HCT116 (cell line): ENCODE measurements around the gene CGN. TPM values are rescaled to one million over a fixed set of nuclear protein-coding genes. Genes with fewer than 3 reads are reported as not detected.

Experiments
- ATAC-seq: fragments of 200-7000 bp; cut with Tn5 transposase; 2 replicates; pipeline ENCODE4 v1.9.1; 2020; ENCODE audit warnings: mild to moderate bottlenecking, moderate library complexity
- BruUV-seq: library from RNA; stranded (reverse); fragments of 400-500 nt; replicated peaks from 2 replicates; lab custom pipeline; 2021; lab: Mats Ljungman, UMichigan
- CTCF ChIA-PET: fragments of 300-600 bp; sonication (Branson Sonifier 250); formaldehyde crosslinking; loops from one replicate; lab custom pipeline; 2021; ENCODE audit warnings: antibody characterized with exemption; lab: Charles Lee
- POLR2A ChIA-PET: fragments of 300-600, 350-600 bp; sonication (Branson Sonifier 250); formaldehyde crosslinking; loops from one replicate; lab custom pipeline; 2021; ENCODE audit warnings: antibody characterized with exemption; lab: Charles Lee
- RAD21 ChIA-PET, 2 experiments: fragments of 300-600 bp; sonication (Branson Sonifier 250); formaldehyde crosslinking; loops; one replicate each; lab custom pipeline; 2023; ENCODE audit warnings: low total read pairs in 2 of 2; ENCODE audit not compliant: uncharacterized antibody in 2 of 2, unreplicated experiment in 2 of 2, low non-redundant PET in 1 of 2; lab: Charles Lee
- DNase-seq: peaks from one replicate; pipeline ENCODE4 v3.0.0-alpha.2; 2010; ENCODE audit warnings: low read depth, low spot score
- H2AFZ ChIP-seq: fragments of 200-600 bp; shearing (Covaris generic), sonication (generic); 2 replicates; pipeline ENCODE4 v1.6.1; 2017; ENCODE audit warnings: low read depth, mixed run types, mixed read lengths, antibody characterized with exemption, low read length; ENCODE audit not compliant: poor library complexity, severe bottlenecking
- H3K27ac ChIP-seq: 2 replicates; pipeline ENCODE4 v1.5.1; 2012; ENCODE audit warnings: low read depth, low read length
- H3K27me3 ChIP-seq: fragments of 200-600 bp; sonication (generic); 2 replicates; pipeline ENCODE4 v1.6.1; 2016; ENCODE audit warnings: mixed run types, low read length, mixed read lengths; ENCODE audit not compliant: insufficient read depth
- H3K36me3 ChIP-seq, 2 experiments: fragments of 200-500 bp in 1 of 2; fragments of 200-600 bp in 1 of 2; sonication (Bioruptor generic) in 1 of 2; sonication (generic) in 1 of 2; 2 replicates each; pipeline versions ENCODE4 v1.5.1 to v1.6.1; 2014 to 2016; ENCODE audit warnings: low read length in 2 of 2, inconsistent platforms in 1 of 2, mixed read lengths in 1 of 2, mixed run types in 1 of 2; ENCODE audit not compliant: insufficient read depth in 2 of 2, control insufficient read depth in 1 of 2
- H3K4me1 ChIP-seq, 2 experiments: fragments of 200-600 bp in 1 of 2; sonication (generic) in 1 of 2; 2 replicates each; pipeline versions ENCODE4 v1.5.1 to v1.6.1; 2012 to 2017; ENCODE audit warnings: low read length in 2 of 2, inconsistent platforms in 1 of 2, mild to moderate bottlenecking in 1 of 2, mixed read lengths in 1 of 2, mixed run types in 1 of 2, moderate library complexity in 1 of 2; ENCODE audit not compliant: insufficient read depth in 2 of 2, control insufficient read depth in 1 of 2
- H3K4me2 ChIP-seq: fragments of 200-600 bp; sonication (generic); 2 replicates; pipeline ENCODE4 v1.6.1; 2017; ENCODE audit warnings: mixed run types, low read length, mixed read lengths
- H3K4me3 ChIP-seq, 2 experiments: fragments of 200-600 bp in 1 of 2; sonication (generic) in 1 of 2; replicated peaks in 1 of 2; 2 replicates each; pipeline ENCODE4 v1.5.1; 2011 to 2016; ENCODE audit warnings: low read length in 2 of 2, control low read depth in 1 of 2, low read depth in 1 of 2, mild to moderate bottlenecking in 1 of 2, mixed read lengths in 1 of 2, mixed run types in 1 of 2
- H3K79me2 ChIP-seq: fragments of 200-600 bp; sonication (generic); 2 replicates; pipeline ENCODE4 v1.6.1; 2017; ENCODE audit warnings: mild to moderate bottlenecking, mixed run types, low read length, moderate library complexity, mixed read lengths; ENCODE audit not compliant: insufficient read depth
- H3K9ac ChIP-seq: fragments of 200-600 bp; sonication (generic); 2 replicates; pipeline ENCODE4 v1.6.1; 2016; ENCODE audit warnings: low read length, mixed read lengths
- H3K9me2 ChIP-seq: fragments of 200-600 bp; sonication (generic), shearing (Covaris generic); 2 replicates; pipeline ENCODE4 v1.6.1; 2017; ENCODE audit warnings: mixed run types, mild to moderate bottlenecking, moderate library complexity; ENCODE audit not compliant: insufficient read depth
- H3K9me3 ChIP-seq, 2 experiments: fragments of 200-500 bp in 1 of 2; fragments of 200-600 bp in 1 of 2; sonication (Bioruptor generic) in 1 of 2; sonication (generic) in 1 of 2; 2 replicates each; pipeline ENCODE4 v1.6.1; 2014 to 2017; ENCODE audit warnings: low read length in 2 of 2, mixed read lengths in 2 of 2, inconsistent platforms in 1 of 2, low read depth in 1 of 2, mild to moderate bottlenecking in 1 of 2, mixed run types in 1 of 2, moderate library complexity in 1 of 2; ENCODE audit not compliant: control insufficient read depth in 1 of 2, insufficient read depth in 1 of 2
- H4K20me1 ChIP-seq: fragments of 200-600 bp; sonication (generic), shearing (Covaris generic); 2 replicates; pipeline ENCODE4 v1.6.1; 2017; ENCODE audit warnings: mixed run types, mild to moderate bottlenecking, moderate library complexity; ENCODE audit not compliant: insufficient read depth
- CBX3 ChIP-seq: IDR thresholded peaks from 2 replicates; pipeline ENCODE4 v1.6.1; 2012; ENCODE audit warnings: low read depth
- CEBPB ChIP-seq: IDR thresholded peaks from 2 replicates; pipeline ENCODE4 v1.6.1; 2012; ENCODE audit warnings: low read depth
- ELF1 ChIP-seq: IDR thresholded peaks from 2 replicates; pipeline ENCODE4 v1.6.1; 2012; ENCODE audit warnings: low read depth, borderline replicate concordance
- EZH2phosphoT487 ChIP-seq: fragments of 200-600 bp; IDR thresholded peaks from 2 replicates; pipeline ENCODE4 v1.6.1; 2018; ENCODE audit warnings: antibody characterized with exemption, borderline replicate concordance
- FOSL1 ChIP-seq: IDR thresholded peaks from 2 replicates; pipeline ENCODE4 v1.6.1; 2012; ENCODE audit warnings: low read depth
- JUND ChIP-seq: IDR thresholded peaks from 2 replicates; pipeline ENCODE4 v1.6.1; 2012
- POLR2A ChIP-seq: IDR thresholded peaks from 2 replicates; pipeline ENCODE4 v1.7.0; 2011; ENCODE audit warnings: borderline replicate concordance; ENCODE audit not compliant: insufficient read depth, insufficient read length; ENCODE audit errors: extremely low read depth
- POLR2AphosphoS5 ChIP-seq: IDR thresholded peaks from 2 replicates; pipeline ENCODE4 v1.6.1; 2011; ENCODE audit warnings: mild to moderate bottlenecking, low read depth, low read length, moderate library complexity
- REST ChIP-seq: IDR thresholded peaks from 2 replicates; pipeline ENCODE4 v1.6.1; 2012; ENCODE audit warnings: low read depth
- SIN3A ChIP-seq: IDR thresholded peaks from 2 replicates; pipeline ENCODE4 v1.6.1; 2012; ENCODE audit warnings: low read depth
- SP1 ChIP-seq: IDR thresholded peaks from 2 replicates; pipeline ENCODE4 v1.6.1; 2012; ENCODE audit warnings: low read depth
- SRF ChIP-seq: IDR thresholded peaks from 2 replicates; pipeline ENCODE4 v1.6.1; 2012; ENCODE audit warnings: low read depth
- TCF7L2 ChIP-seq: IDR thresholded peaks from 2 replicates; pipeline ENCODE4 v1.7.0; 2011; ENCODE audit warnings: borderline replicate concordance, inconsistent platforms; ENCODE audit not compliant: insufficient read depth, insufficient read length; ENCODE audit errors: extremely low read depth
- YY1 ChIP-seq: IDR thresholded peaks from 2 replicates; pipeline ENCODE4 v1.6.1; 2011; ENCODE audit warnings: low read length, low read depth, moderate library complexity, mild to moderate bottlenecking; ENCODE audit not compliant: insufficient replicate concordance; ENCODE audit errors: extremely low read depth
- ZFX ChIP-seq: fragments of 450-650 bp; IDR thresholded peaks from 2 replicates; pipeline ENCODE4 v1.6.1; 2017
- ZNF274 ChIP-seq: fragments of 200-500 bp; sonication (Bioruptor generic); IDR thresholded peaks from 2 replicates; pipeline ENCODE4 v1.6.1; 2014; ENCODE audit warnings: mild to moderate bottlenecking, low read depth, low read length, inconsistent platforms
- intact Hi-C: fragments of 100-400 bp; cut with micrococcal nuclease; formaldehyde crosslinking; loops from 2 replicates; pipeline ENCODE4 v1.10.0; 2022
- total RNA-seq: library from RNA; stranded (reverse); gene quantifications from one replicate; pipeline ENCODE4 v1.2.1, GENCODE V29; 2021; ENCODE audit not compliant: unreplicated experiment
- TF ChIP-seq, protein P1 (sequence below): IDR thresholded peaks from 2 replicates; pipeline ENCODE4 v1.6.1; 2012
- TF ChIP-seq, protein P2 (sequence below): IDR thresholded peaks from 2 replicates; pipeline ENCODE4 v1.6.1; 2012

CGN gene
- total RNA-seq, 1 experiment from 2014 or later: 19.7 TPM

DNA sequence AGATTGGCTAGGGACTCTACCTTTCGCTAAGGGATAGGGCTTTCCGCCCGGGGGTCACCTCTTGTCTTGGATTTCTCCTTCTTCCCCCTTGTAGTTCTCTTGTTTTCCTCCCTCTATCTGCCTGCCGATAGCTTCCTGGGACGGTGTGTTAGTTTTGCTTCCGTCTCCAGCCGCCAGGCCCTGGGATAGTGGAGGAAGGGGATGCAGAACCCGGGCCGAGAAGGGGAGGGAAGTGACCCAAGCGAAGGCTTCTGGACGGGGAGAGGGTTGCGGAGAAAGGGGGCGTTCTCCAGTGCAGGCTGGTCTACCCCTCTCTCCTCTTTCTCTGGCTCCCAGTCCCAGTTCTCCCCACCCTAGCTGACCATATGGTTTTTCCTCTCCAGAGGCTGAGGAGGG lies 29.8 kb downstream of the CGN start:
- RAD21 ChIA-PET: no interaction called here
- DNase-seq: no peak

GRCh38 chr1:151541752-151542151 lies 30.6 kb downstream of the CGN start:
- Histone ChIP-seq H3K4me1 (peaks cover 20 to 51% of the 10 kb centered on the region in 2 experiments), H3K9ac (no peak overlapping the region)
- TF ChIP-seq EZH2phosphoT487: no peak
- TF ChIP-seq, protein P1, sequence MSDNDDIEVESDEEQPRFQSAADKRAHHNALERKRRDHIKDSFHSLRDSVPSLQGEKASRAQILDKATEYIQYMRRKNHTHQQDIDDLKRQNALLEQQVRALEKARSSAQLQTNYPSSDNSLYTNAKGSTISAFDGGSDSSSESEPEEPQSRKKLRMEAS: no peak
- TF ChIP-seq, protein P2, sequence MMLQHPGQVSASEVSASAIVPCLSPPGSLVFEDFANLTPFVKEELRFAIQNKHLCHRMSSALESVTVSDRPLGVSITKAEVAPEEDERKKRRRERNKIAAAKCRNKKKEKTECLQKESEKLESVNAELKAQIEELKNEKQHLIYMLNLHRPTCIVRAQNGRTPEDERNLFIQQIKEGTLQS: no peak
- no peak for TF ChIP-seq ZFX
- TF ChIP-seq SP1: no peak
- no peak for TF ChIP-seq POLR2AphosphoS5
- no peak for TF ChIP-seq SIN3A
- no peak for TF ChIP-seq SRF
- no peak for TF ChIP-seq JUND
- TF ChIP-seq REST: no peak
- TF ChIP-seq ZNF274: no peak
- no peak for TF ChIP-seq ELF1
- TF ChIP-seq CBX3: no peak
- TF ChIP-seq POLR2A: no peak
- TF ChIP-seq TCF7L2: no peak
- TF ChIP-seq YY1: no peak
- TF ChIP-seq FOSL1: no peak
- no peak for TF ChIP-seq CEBPB
- TF ChIP-seq, all 23 proteins: peak for 0
- BruUV-seq: no TSS peak
- intact Hi-C loops: no loop called here
- Histone ChIP-seq H3K4me3 (no peak overlapping the region; a peak in 1 of 4 replicates), H3K36me3 (peaks cover 0 to 4% of the 10 kb centered on the region in 2 experiments; a peak in 2 of 4 replicates), H3K9me2 (no peaks in the 10 kb centered on the region), H3K79me2 (peaks cover 19% of the 10 kb centered on the region; the same call in 1 of the 2 replicates), H3K27ac (no peak overlapping the region), H4K20me1 (no peaks in the 10 kb centered on the region), H2AFZ (no peak overlapping the region), H3K4me2 (peak overlapping the region; percentile 92), H3K9me3 (no peaks in the 10 kb centered on the region), H3K27me3 (no peaks in the 10 kb centered on the region)
- DNase-seq (no peak), ATAC-seq (no peak)
- RAD21 ChIA-PET: interaction anchor here in 1 of 2 experiments (0.6 kb wide), 1 partner anchor 212 kb away, joined by 3 read pairs; no protein-coding TSS in a partner anchor
- CTCF ChIA-PET: interaction anchor here (1.4 kb wide), 1 partner anchor 460 kb away, joined by 3 read pairs; no protein-coding TSS in a partner anchor
- POLR2A ChIA-PET: interaction anchor here (0.7 to 1.4 kb wide), 3 partner anchors 11 to 52 kb away, joined by 3 to 6 read pairs (median 5); no protein-coding TSS in a partner anchor

More for the DNA sequence above, 29.8 kb downstream of the CGN start:
- no peaks in the 10 kb centered on the region for H4K20me1 ChIP-seq
- CTCF ChIA-PET: interaction anchor here (0.6 to 1.4 kb wide), 2 partner anchors 304 to 461 kb away, joined by 3 read pairs; no protein-coding TSS in a partner anchor
- H3K36me3 ChIP-seq: peaks cover 3 to 4% of the 10 kb centered on the region in 2 experiments; a peak in 2 of 4 replicates
- no peaks in the 10 kb centered on the region for H3K27me3 ChIP-seq
- peak overlapping the region; percentile 92 for H3K4me2 ChIP-seq
- no peak for TF ChIP-seq ELF1
- TF ChIP-seq, all 23 proteins: peak for 0
- H3K9me2 ChIP-seq: no peaks in the 10 kb centered on the region
- H3K79me2 ChIP-seq: peaks cover 15% of the 10 kb centered on the region; the same call in 1 of the 2 replicates
- no peak overlapping the region; the same call in 1 of the 2 replicates for H3K27ac ChIP-seq
- no TSS peak for BruUV-seq
- H3K9ac ChIP-seq: peak overlapping the region; percentile 74
- ATAC-seq: no peak
- POLR2A ChIA-PET: interaction anchor here (1.1 to 2.3 kb wide), 4 partner anchors 8 to 53 kb away, joined by 3 to 23 read pairs (median 5); no protein-coding TSS in a partner anchor
- H3K9me3 ChIP-seq: no peaks in the 10 kb centered on the region
- H3K4me1 ChIP-seq: peaks cover 15 to 46% of the 10 kb centered on the region in 2 experiments
- intact Hi-C loops: no loop called here
- H3K4me3 ChIP-seq: peak overlapping the region; percentile 76
- H2AFZ ChIP-seq: no peak overlapping the region
